Right renal pelvis (tissue), 4 donors: ENCODE measurements around the gene IL1R2. TPM values are rescaled to one million over a fixed set of nuclear protein-coding genes. Genes with fewer than 3 reads are reported as not detected.
"Not testable (repeated sequence)": the region's sequence is repeated elsewhere in the genome, so short reads cannot be mapped to it uniquely, and the experiment has no call there.

Experiments used
- DNase-seq, 4 donors: peaks; one replicate each; pipeline ENCODE4 v3.0.0-alpha.2; 2013; ENCODE audit warnings: low read depth in 4 of 4, low spot score in 3 of 4, missing footprints in 1 of 4
- polyA plus RNA-seq, 4 donors: library from polyadenylated mRNA; unstranded; fragments of 120-200 nt; gene quantifications; one replicate each; pipeline ENCODE4 v1.2.1, GENCODE V29; 2013; ENCODE audit not compliant: insufficient read length in 4 of 4

Gene IL1R2
- polyA plus RNA-seq, 4 donors = 0.30 to 0.73 (median 0.50) TPM

DNA sequence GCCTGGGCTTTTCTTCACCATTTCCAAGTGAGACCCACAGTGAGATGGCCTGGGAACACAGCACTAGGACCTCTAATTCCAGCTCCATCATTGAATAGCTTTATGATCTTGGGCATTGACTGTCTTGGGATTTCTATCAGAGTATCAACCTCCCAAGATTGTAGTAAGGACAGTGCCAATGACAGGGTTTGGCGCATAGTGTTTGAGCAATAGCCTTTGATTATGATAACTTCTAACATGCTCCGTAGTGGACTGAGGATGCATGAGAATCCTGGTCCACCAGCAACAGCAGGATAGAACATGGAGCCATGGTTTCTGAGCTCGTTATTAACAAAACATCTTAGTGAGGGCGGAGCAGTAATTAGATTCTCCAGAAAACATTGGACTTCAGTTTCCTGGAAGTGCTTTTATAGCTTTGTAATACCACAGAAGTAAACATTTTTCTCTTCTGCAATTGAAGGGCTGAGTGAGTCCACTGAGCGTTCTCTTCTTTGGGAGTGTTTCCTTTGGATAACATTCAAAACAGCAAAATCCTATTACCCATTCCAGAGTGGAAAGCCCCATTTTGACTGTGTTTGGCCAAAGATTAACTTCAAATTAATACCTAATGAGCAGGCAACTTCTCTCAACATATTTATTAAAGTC, 63.7 kb downstream of the IL1R2 start:
- DNase-seq = no peak

- no peak for DNase-seq
Observed at GRCh38 chr2:102056079-102056581, 64.4 kb downstream of the IL1R2 start.

DNA sequence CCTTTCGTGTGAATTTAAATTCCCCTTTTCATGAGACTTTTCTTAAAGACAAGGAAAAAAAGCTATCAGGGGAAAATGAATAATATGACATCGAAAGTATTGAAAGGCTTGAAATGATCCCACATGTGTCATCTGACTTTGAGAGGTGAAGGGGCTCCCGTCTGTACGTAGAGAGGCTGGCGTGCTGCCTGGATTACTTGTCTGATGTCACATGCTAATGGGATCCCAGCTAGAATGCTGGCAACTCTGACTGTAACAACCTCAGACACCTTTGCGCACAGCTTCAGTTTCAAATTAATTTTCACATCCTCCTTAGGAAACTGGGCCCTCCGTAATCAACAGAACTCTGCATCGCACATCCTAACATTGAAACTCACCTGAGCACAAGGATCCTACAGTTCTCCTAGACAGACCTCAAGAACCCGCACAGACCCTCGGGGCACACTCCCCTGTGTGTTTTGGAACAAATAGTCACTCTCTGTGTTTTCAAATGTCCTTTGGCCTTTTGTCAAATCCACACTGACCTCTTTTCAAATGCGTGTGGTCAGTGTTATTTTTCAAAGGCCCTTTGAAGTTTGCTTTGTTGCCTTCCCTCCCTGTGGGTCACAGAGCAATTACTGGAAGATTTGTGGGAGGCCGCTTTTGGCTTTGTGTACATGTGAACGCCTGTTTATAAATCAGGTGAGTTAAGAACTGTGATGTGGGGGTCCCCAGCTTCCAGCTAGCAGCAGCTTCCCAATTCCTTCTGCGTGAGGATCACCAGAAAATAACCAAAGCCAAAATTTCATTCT, 65.9 kb downstream of the IL1R2 start:
- DNase-seq = no peak

DNA sequence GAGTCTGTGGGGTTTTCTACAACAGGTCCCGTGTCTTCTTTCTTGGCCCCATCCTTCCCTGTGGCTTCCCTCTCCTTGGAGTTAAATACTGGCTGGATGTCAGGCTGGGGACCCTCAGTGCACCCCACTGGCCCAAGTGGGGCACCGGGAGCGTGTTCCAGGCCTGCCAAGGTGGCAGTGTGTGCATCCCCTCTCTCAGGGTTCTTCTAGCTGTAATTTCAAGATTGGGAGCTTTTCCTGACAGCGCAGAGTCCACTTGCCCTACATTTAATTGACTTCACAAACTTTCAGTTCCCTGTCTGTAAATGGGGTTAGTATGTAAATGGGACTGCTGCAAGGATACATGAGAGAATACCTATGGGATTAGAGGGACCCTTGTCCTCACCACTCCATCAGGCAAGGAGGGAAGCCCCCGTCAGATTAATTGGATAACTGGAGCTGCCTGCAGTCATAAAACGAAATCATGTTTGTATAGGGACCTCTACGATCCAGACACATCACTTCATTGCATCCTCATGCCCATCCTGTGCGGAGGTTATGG, 66.6 kb downstream of the IL1R2 start:
- DNase-seq = no peak

GRCh38 chr2:102059151-102059550, 67.4 kb downstream of the IL1R2 start:
- no peak for DNase-seq

GRCh38 chr2:102060047-102060446, 68.3 kb downstream of the IL1R2 start:
- DNase-seq = no peak

DNA sequence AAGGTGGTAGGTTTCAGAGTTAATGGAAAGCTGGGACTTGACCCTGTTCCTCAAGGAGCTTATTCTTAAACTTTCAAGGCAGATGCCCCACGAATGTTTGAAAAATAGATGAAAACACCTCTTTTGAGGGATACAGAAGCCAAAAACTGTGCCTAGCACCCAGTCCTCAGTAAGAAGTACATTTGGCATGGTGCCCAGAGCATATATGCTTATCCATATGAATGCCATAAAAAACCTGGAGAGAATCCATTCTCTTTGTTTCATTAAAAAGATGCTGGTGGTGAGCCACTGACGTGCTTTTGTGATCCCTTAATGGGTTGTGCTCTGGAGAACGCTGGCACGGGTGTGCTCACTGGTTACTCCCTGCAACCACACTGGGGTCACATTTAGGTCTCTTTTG, 69.0 kb downstream of the IL1R2 start:
- no peak for DNase-seq

GRCh38 chr2:102061286-102061699, 69.5 kb downstream of the IL1R2 start:
- no peak for DNase-seq

DNA sequence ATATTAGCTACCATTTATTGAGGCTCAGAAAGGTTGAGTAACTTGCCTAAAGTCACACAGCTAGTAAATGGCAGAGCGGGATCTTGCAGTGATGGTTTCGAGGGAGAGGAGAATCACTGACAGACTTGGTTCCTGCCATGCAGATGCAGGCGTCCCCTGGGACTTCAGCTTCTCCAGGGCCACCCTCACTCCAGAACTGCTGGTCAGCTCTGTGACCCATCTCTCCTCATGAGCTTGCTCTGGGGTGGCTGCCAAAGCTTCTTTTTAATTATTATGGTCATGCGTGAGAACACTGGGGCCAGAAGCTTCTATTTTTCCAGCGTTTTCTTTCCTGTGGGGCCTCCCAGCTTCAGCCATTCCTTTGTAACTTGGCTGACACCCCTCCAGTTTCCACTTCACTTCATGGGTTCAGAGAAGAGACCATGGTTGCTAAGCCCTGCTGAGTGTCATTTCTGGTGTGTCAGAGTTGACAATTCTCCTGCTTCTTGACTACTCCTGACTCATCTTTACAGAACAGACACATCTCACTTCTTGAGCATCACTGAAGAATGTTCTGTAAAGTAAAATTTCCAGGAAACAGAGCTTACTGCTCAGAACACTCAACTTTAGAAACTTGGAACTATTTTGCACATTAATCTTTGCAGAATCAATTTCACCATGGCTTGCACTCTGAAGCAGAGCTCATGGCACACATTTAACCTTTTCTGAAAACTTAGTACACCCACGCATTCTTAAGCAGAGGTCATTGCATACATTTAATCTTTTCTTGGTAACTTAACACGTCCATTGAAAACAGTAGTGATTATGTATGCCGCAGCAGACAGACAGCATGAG, 70.4 kb downstream of the IL1R2 start:
- DNase-seq = no peak

DNA sequence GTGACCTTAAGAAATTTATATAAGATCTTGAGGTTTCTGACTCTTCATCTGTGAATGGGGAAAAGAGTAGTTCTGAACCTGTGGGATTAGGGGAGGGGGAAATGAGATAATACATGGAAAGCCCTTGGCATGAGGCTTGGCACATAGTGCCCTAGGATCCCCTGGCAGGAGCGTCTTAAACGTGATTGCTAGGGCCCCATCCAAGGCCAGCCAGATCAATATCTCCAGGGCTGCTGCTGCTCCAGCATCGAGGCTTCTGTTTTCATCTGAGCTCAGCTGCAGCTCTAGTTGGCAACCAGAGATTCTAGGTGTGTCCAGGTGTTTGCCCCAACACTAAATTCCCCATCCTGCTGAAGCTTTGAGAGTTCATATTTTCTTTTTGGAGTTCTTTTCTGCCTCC, 71.0 kb downstream of the IL1R2 start:
- DNase-seq = no peak

GRCh38 chr2:102063487-102063911, 71.7 kb downstream of the IL1R2 start:
- DNase-seq = no peak

DNA sequence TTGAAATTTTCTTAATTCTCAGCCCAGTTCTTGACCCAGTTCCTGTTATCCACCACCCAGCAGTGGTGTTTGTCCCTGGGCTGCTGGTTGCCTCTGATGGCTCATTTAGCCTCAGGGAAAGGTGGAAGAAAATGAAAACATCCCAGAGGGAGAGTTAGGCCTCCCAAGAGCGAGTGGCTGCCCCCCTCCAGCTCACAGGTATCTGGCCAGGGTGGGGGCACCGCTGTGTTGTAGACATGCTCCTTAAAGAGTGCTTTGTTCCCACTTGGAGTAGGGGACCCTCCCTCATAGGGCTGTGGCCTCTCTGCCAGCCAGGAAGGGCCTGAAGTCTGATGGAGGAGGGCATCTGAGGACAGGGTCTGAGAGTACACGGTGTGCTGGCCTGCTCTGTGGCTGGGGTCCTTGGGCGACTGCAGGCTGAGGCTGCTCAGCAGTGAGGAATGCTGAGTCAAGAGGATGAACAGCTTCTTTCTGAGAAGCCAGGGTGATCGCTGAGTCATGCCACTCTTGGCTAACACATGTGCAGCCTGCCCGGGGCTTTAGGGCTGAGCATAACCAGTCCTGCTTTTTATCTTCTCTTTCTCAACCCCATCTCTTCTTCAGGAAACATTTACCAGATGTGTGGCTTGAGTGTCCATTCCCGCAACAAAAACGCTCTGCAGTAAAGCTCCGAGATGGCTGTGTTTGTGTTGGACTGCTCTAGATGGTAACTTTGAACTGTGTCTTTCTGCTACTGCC, 72.3 kb downstream of the IL1R2 start:
- no peak for DNase-seq

DNA sequence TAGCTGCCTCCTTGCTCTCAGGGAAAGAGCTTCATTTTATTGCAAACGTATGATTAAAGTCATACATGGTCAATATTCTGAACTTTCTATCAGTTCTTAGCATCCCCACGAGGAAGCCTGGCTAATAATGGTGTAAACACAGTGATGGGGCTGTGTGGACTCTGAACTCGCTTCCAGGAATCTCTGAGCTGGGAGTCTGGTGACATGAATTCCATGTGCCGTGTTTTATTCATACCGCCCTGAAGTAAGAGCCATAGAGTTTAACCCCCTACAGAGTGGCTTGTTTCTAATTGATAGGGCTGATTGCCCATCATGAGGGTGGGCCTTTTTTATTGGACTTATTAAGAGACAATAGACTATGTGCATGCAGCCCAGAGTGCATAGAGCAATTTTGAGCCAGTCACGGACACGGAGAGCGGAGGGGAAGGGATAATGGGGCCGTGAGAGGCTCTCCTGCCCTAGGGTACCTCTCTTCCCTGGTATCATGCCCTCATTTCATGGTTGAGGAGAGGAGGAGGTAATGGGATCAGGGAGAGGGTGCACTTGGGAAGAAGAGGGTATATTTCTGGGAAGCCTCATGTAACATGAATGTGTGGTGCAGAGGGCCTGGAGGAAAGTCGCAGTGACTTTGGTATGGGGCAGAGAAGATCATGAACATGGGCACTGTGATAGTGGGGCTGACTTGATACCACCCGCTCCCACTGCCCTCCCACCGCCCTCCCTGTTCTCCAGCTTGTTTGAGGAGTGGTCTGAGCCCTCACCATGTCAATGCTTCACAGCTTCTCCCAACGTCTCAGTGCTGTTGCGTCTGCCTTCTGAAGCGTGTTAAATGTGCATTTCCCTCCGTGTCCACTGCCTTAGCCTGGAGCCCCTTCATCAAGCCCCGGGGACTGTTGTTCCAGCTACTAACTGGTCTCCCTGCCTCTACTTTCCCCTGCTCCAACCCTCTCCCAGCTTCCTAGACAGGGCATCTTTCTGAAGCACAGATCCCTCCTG, 73.2 kb downstream of the IL1R2 start:
- DNase-seq = no peak

GRCh38 chr2:102065675-102066252, 74.0 kb downstream of the IL1R2 start:
- DNase-seq = no peak

DNA sequence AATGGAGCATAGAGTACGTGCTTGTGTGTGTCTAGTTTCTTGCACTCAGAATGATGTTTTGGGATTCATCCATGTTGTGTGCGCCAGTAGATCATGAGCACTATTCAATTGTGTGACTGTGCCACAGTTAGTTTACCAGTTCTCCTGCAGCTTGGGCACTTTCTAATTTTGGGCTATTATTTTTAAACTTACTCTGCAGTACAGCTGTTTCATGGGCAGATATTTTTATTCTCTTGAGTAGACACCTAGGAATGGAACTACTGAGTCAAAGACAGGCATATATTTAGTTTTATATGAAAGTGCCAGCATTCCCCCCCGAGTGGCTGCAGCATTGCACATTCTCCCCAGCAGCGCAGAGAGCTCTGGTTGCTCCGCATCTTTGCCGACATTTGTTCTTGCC, 74.8 kb downstream of the IL1R2 start:
- DNase-seq = no peak

DNA sequence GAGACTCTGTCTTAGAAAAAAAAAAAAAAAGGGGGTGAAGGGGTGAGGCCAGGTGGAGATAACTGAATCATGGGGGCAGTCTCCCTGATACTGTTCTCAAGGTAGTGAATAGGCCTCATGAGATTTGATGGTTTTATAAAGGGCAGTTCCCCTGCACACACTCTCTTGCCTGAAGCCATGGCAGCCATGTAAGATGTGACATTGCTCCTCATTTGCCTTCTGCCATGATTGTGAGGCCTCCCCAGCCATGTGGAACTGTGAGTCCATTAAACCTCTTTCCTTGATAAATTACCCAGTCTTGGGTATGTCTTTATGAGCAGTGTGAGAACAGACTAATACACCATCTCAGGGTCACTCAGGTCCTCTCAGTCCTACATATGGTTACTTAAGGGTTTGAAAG, 76.4 kb downstream of the IL1R2 start:
- not testable (repeated sequence) for DNase-seq

DNA sequence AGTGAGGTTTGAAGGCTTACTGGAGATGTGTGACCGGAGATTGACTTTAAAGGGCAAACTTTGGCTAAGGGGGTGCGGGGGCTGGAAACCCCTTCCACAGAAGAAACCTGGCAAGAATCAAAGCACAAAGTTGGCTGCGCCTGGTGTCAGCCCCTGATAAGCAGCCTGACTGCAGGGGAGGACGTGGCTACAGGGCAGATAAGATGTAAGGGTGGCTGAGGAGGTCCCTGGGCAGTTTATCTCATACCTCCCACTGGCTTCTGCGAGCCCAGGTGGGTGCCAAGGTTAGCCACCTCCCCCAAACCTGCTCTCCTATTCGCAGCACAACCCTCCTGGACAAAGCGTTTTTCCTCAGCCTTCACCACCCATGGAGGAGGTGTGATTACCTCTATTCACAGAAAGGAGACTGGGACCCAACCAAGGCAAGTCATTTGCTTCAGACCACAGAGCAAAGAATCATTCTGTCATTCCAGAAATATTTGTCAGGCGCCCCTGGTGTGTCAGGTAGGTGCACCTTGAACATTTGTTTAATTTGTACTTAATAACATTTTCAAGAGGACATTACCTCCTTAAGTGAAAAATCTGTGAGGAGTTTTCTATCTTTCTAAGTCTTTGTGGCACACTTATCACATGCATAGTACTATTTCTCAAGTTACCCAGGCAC, 77.7 kb downstream of the IL1R2 start:
- DNase-seq = no peak

DNA sequence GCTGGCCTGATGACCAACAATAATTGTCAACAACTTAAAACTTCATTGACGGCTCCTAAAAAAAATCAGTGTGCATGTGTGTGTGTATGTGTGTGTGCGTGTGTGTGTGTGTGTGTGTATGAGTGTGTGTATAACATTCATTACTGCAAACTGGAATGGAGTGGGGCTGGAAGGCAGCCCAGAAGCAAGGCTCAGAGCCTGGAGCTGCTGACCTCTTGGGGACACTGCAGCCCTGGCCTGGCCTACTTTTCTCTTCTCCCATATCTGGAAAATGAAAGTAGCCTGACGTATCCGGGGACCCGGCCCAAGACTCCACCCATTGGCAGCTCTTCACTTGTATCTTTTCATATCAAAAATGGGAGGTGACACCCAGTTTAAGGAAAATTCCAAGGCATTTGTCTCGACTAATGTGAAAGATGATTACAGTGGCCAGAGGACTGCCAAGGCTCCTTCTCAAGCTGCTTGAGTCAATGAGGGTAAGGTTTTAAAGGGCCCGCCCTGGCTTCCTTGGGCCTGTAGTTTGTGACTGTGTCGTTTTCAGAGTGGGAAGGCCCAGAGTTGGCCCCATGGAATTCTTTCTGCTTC, 78.4 kb downstream of the IL1R2 start:
- no peak for DNase-seq
